ENCODE results near the gene RNF5.

RNF5 gene

GRCh38 chr6:32181915-32182529 is 3.8 kb downstream of the RNF5 start:
- no peak for DNase-seq
- Histone ChIP-seq H3K9me2 (replicated peaks; ENCODE audit: insufficient read depth, low read length) (no peaks in the 10 kb centered on the region), H3K36me3 (replicated peaks; ENCODE audit: insufficient read depth, low read length) (no peaks in the 10 kb centered on the region), H3K27ac (ENCODE audit: low read length) (no peak overlapping the region), H3K27me3 (replicated peaks; ENCODE audit: insufficient read depth, low read length) (no peaks in the 10 kb centered on the region), H3K9me3 (replicated peaks; ENCODE audit: insufficient read depth, low read length) (no peaks in the 10 kb centered on the region), H3F3A (ENCODE audit: insufficient read depth, low read length) (peaks cover 10% of the 10 kb centered on the region), H3K4me2 (ENCODE audit: low read depth, low read length) (no peak overlapping the region), H4K20me1 (ENCODE audit: insufficient read depth, low read length) (no peaks in the 10 kb centered on the region), H2AFZ (ENCODE audit: low read length) (no peak overlapping the region), H3K9ac (ENCODE audit: low read length) (no peak overlapping the region), H3K79me2 (ENCODE audit: low read length) (peaks cover 8% of the 10 kb centered on the region), H3K4me1 (ENCODE audit: low read length) (peaks cover 7% of the 10 kb centered on the region), H3K4me3 (ENCODE audit: low read length) (no peak overlapping the region)
- TF ChIP-seq EZH2phosphoT487 (IDR thresholded peaks at IDR 0.05; ENCODE audit: low read length): no peak
- TF ChIP-seq CTCF (IDR thresholded peaks at IDR 0.05; ENCODE audit: low read length): no peak
- TF ChIP-seq EZH2 (optimal IDR thresholded peaks at IDR 0.05; ENCODE audit: low read depth, low read length): no peak

GRCh38 chr6:32182555-32182981 is 4.4 kb downstream of the RNF5 start:
- H3F3A ChIP-seq (ENCODE audit: insufficient read depth, low read length): peaks cover 5% of the 10 kb centered on the region
- no peaks in the 10 kb centered on the region for H3K9me2 ChIP-seq (replicated peaks; ENCODE audit: insufficient read depth, low read length)
- DNase-seq: no peak
- H3K9ac ChIP-seq (ENCODE audit: low read length): no peak overlapping the region
- H3K79me2 ChIP-seq (ENCODE audit: low read length): peaks cover 8% of the 10 kb centered on the region
- no peak overlapping the region for H2AFZ ChIP-seq (ENCODE audit: low read length)
- H3K4me1 ChIP-seq (ENCODE audit: low read length): peaks cover 5% of the 10 kb centered on the region
- no peaks in the 10 kb centered on the region for H3K9me3 ChIP-seq (replicated peaks; ENCODE audit: insufficient read depth, low read length)
- H3K27ac ChIP-seq (ENCODE audit: low read length): no peak overlapping the region
- no peaks in the 10 kb centered on the region for H3K27me3 ChIP-seq (replicated peaks; ENCODE audit: insufficient read depth, low read length)
- H3K4me2 ChIP-seq (ENCODE audit: low read depth, low read length): no peak overlapping the region
- H3K4me3 ChIP-seq (ENCODE audit: low read length): no peak overlapping the region
- H4K20me1 ChIP-seq (ENCODE audit: insufficient read depth, low read length): no peaks in the 10 kb centered on the region
- TF ChIP-seq EZH2 (optimal IDR thresholded peaks at IDR 0.05; ENCODE audit: low read depth, low read length) (no peak), EZH2phosphoT487 (IDR thresholded peaks at IDR 0.05; ENCODE audit: low read length) (no peak), CTCF (IDR thresholded peaks at IDR 0.05; ENCODE audit: low read length) (no peak)
- H3K36me3 ChIP-seq (replicated peaks; ENCODE audit: insufficient read depth, low read length): no peaks in the 10 kb centered on the region

- H2AFZ ChIP-seq (ENCODE audit: low read length): no peak overlapping the region
- no peak overlapping the region for H3K4me3 ChIP-seq (ENCODE audit: low read length)
- no peaks in the 10 kb centered on the region for H3K9me3 ChIP-seq (replicated peaks; ENCODE audit: insufficient read depth, low read length)
- no peak for DNase-seq
- H3K9me2 ChIP-seq (replicated peaks; ENCODE audit: insufficient read depth, low read length): no peaks in the 10 kb centered on the region
- peaks cover 5% of the 10 kb centered on the region for H3K4me1 ChIP-seq (ENCODE audit: low read length)
- H3K27ac ChIP-seq (ENCODE audit: low read length): no peak overlapping the region
- no peak for TF ChIP-seq EZH2 (optimal IDR thresholded peaks at IDR 0.05; ENCODE audit: low read depth, low read length)
- no peak overlapping the region for H3K9ac ChIP-seq (ENCODE audit: low read length)
- H3K36me3 ChIP-seq (replicated peaks; ENCODE audit: insufficient read depth, low read length): no peaks in the 10 kb centered on the region
- H3K27me3 ChIP-seq (replicated peaks; ENCODE audit: insufficient read depth, low read length): no peaks in the 10 kb centered on the region
- H4K20me1 ChIP-seq (ENCODE audit: insufficient read depth, low read length): no peaks in the 10 kb centered on the region
- H3K4me2 ChIP-seq (ENCODE audit: low read depth, low read length): no peak overlapping the region
- H3F3A ChIP-seq (ENCODE audit: insufficient read depth, low read length): 0 out of 2 replicates have a peak, but pooled peaks cover under 1% of the 10 kb centered on the region
- H3K79me2 ChIP-seq (ENCODE audit: low read length): peaks cover 8% of the 10 kb centered on the region
These were observed 4.8 kb downstream of the RNF5 start for GRCh38 chr6:32183030-32183429.

- no peak for DNase-seq
These were observed 5.4 kb downstream of the RNF5 start for GRCh38 chr6:32183483-32184083.

More at GRCh38 chr6:32183483-32184083, 5.4 kb downstream of the RNF5 start:
- Histone ChIP-seq H3K79me2 (ENCODE audit: low read length) (peaks cover 9% of the 10 kb centered on the region), H3K9me2 (replicated peaks; ENCODE audit: insufficient read depth, low read length) (no peaks in the 10 kb centered on the region), H2AFZ (ENCODE audit: low read length) (no peak overlapping the region), H3K9me3 (replicated peaks; ENCODE audit: insufficient read depth, low read length) (no peaks in the 10 kb centered on the region), H3K4me3 (ENCODE audit: low read length) (no peak overlapping the region), H3F3A (ENCODE audit: insufficient read depth, low read length) (no peaks in the 10 kb centered on the region), H3K4me2 (ENCODE audit: low read depth, low read length) (no peak overlapping the region), H3K9ac (ENCODE audit: low read length) (no peak overlapping the region), H3K4me1 (ENCODE audit: low read length) (peaks cover 5% of the 10 kb centered on the region), H4K20me1 (ENCODE audit: insufficient read depth, low read length) (no peaks in the 10 kb centered on the region), H3K36me3 (replicated peaks; ENCODE audit: insufficient read depth, low read length) (no peaks in the 10 kb centered on the region), H3K27ac (ENCODE audit: low read length) (no peak overlapping the region), H3K27me3 (replicated peaks; ENCODE audit: insufficient read depth, low read length) (no peaks in the 10 kb centered on the region)
- no peak for TF ChIP-seq CTCF (IDR thresholded peaks at IDR 0.05; ENCODE audit: low read length)
- no peak for TF ChIP-seq EZH2 (optimal IDR thresholded peaks at IDR 0.05; ENCODE audit: low read depth, low read length)
- no peak for TF ChIP-seq EZH2phosphoT487 (IDR thresholded peaks at IDR 0.05; ENCODE audit: low read length)

All from MM.1S (cell line).